ENCODE data around the gene SIK3. TPM values are rescaled to one million over a fixed set of nuclear protein-coding genes. Genes with fewer than 3 reads are reported as not detected.

SIK3 gene
- polyA plus RNA-seq, 1 of the 3 experiments (the other 2 are of a cell fraction) = 5.1 TPM

DNA sequence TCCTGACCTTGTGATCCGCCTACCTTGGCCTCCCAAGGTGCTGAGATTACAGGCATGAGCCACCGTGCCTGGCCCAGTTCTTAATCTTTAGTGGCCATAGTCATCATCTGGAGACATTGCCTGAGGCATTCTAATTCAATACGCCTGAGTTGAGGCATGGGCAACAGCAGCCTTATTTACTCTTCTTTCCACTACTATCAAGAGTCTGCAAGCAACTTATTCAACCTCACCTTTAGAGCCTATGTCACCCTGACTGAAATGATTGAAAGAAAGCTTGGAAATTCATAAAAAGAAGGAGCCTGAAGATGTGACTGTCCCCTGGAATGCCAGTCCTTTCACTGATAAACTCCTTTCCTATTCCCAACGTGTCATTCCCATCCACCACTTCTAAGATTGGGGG lies 30.1 kb upstream of the SIK3 start:
- DNase-seq = no peak
- Histone ChIP-seq H3K4me2 (no peak overlapping the region), H3K4me3 (ENCODE audit: low read depth in 2 of 2, low read length in 1 of 2) (no peak overlapping the region), H2AFZ (ENCODE audit: low read depth) (no peak overlapping the region), H3K27ac (ENCODE audit: low read depth in 2 of 2, low read length in 1 of 2) (no peak overlapping the region), H3K9ac (no peak overlapping the region), H3K27me3 (ENCODE audit: insufficient read depth) (no peaks in the 10 kb centered on the region; the same call in 1 of the 2 replicates), H3F3A (replicated peaks; ENCODE audit: insufficient read depth) (no peaks in the 10 kb centered on the region), H3K79me2 (ENCODE audit: insufficient read depth) (no peaks in the 10 kb centered on the region), H3K9me3 (no peaks in the 10 kb centered on the region), H4K20me1 (ENCODE audit: insufficient read depth) (no peaks in the 10 kb centered on the region), H3K9me2 (no peaks in the 10 kb centered on the region), H3K4me1 (ENCODE audit: control insufficient read depth in 1 of 2, insufficient read depth in 2 of 2, low read depth in 1 of 2, low read length in 1 of 2) (no peaks in the 10 kb centered on the region), H3K36me3 (replicated peaks in 1 of 2; ENCODE audit: control insufficient read depth in 1 of 2, insufficient read depth in 2 of 2, low read length in 1 of 2) (no peaks in the 10 kb centered on the region)
- ChIA-PET CTCF (interaction anchor here (0.8 to 2.5 kb wide), 5 partner anchors 22 to 337 kb away, joined by 3 to 13 read pairs (median 4); partner anchors contain the start of gene APOA5), POLR2A (no interaction called here)
- TF ChIP-seq, protein P1, sequence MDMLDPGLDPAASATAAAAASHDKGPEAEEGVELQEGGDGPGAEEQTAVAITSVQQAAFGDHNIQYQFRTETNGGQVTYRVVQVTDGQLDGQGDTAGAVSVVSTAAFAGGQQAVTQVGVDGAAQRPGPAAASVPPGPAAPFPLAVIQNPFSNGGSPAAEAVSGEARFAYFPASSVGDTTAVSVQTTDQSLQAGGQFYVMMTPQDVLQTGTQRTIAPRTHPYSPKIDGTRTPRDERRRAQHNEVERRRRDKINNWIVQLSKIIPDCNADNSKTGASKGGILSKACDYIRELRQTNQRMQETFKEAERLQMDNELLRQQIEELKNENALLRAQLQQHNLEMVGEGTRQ (IDR thresholded peaks at IDR 0.05; ENCODE audit: borderline replicate concordance, low read depth, low read length) = no peak
- TF ChIP-seq YY1 (IDR thresholded peaks at IDR 0.05; ENCODE audit: low read depth) = no peak
- no peak for TF ChIP-seq RAD21 (IDR thresholded peaks at IDR 0.05; ENCODE audit: low read length)
- TF ChIP-seq JUND (IDR thresholded peaks at IDR 0.05) = no peak
- TF ChIP-seq TAF1 (IDR thresholded peaks at IDR 0.05; ENCODE audit: borderline replicate concordance, low read depth, low read length) = no peak
- no peak for TF ChIP-seq RXRA (IDR thresholded peaks at IDR 0.05; ENCODE audit: borderline replicate concordance, low read depth)
- TF ChIP-seq CHD2 (IDR thresholded peaks at IDR 0.05; ENCODE audit: low read length, partially characterized antibody) = no peak
- 69% methylated on average over 4 of the region's 4 CpGs for WGBS (ENCODE audit: low lambda C conversion rate)

DNA sequence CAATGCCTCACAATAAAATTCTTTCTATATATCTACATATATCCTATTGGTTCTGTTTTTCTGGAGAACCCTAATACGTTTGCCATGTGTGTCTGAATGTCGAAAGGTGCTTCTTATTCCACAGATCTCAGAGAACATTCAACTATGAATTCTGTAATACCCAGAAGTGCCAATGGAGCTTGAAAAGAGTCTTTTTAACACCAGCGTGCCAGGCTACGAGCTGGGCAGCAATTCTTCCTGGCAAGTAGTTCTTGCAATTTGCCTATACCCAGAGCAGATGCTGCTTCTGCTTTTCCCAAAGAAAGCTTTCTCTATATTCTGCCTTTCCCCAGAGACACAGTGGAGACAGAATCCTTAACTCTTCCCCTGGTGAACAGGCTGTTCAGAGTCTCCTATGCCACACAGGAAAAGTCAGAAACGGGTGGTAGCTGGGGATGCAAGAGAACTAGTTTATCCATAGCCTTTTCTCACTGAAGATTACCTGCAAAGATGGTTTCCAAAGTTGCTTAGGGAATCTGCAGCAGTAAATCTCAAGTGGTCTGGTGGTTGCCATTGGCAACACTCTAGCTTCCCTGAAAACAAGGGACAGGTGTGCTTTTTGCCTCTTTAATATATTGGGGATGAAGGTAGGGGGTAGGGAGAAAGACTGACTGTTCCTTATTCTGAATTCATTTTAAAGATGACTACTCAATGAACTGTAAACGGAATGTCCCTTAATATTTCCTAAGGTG lies 29.1 kb upstream of the SIK3 start:
- ChIA-PET POLR2A (no interaction called here), CTCF (interaction anchor here (1.1 to 2.5 kb wide), 5 partner anchors 11 to 336 kb away, joined by 3 to 13 read pairs (median 3); partner anchors contain the start of gene APOA5)
- no peak for DNase-seq
- Histone ChIP-seq H3K27ac (ENCODE audit: low read depth in 2 of 2, low read length in 1 of 2) (no peak overlapping the region), H3K9me2 (no peaks in the 10 kb centered on the region), H3K4me1 (ENCODE audit: control insufficient read depth in 1 of 2, insufficient read depth in 2 of 2, low read depth in 1 of 2, low read length in 1 of 2) (no peaks in the 10 kb centered on the region), H3K27me3 (ENCODE audit: insufficient read depth) (no peaks in the 10 kb centered on the region; the same call in 1 of the 2 replicates), H3K4me2 (no peak overlapping the region), H3K36me3 (replicated peaks in 1 of 2; ENCODE audit: control insufficient read depth in 1 of 2, insufficient read depth in 2 of 2, low read length in 1 of 2) (no peaks in the 10 kb centered on the region), H4K20me1 (ENCODE audit: insufficient read depth) (no peaks in the 10 kb centered on the region), H3K4me3 (ENCODE audit: low read depth in 2 of 2, low read length in 1 of 2) (no peak overlapping the region), H3K79me2 (ENCODE audit: insufficient read depth) (no peaks in the 10 kb centered on the region), H2AFZ (ENCODE audit: low read depth) (no peak overlapping the region), H3K9ac (no peak overlapping the region), H3F3A (replicated peaks; ENCODE audit: insufficient read depth) (no peaks in the 10 kb centered on the region), H3K9me3 (no peaks in the 10 kb centered on the region)
- TF ChIP-seq EZH2phosphoT487 (IDR thresholded peaks at IDR 0.05; ENCODE audit: borderline replicate concordance, low read depth) = no peak
- TF ChIP-seq CHD2 (IDR thresholded peaks at IDR 0.05; ENCODE audit: low read length, partially characterized antibody) = no peak
- no peak for TF ChIP-seq TCF12 (IDR thresholded peaks at IDR 0.05)
- no peak for TF ChIP-seq POLR2AphosphoS5 (IDR thresholded peaks at IDR 0.05; ENCODE audit: low read depth, low read length)
- TF ChIP-seq GABPA (IDR thresholded peaks at IDR 0.05; ENCODE audit: low read depth) = no peak
- no peak for TF ChIP-seq FOXJ3 (CRISPR knock-in tag; IDR thresholded peaks at IDR 0.05)
- TF ChIP-seq, protein P2, sequence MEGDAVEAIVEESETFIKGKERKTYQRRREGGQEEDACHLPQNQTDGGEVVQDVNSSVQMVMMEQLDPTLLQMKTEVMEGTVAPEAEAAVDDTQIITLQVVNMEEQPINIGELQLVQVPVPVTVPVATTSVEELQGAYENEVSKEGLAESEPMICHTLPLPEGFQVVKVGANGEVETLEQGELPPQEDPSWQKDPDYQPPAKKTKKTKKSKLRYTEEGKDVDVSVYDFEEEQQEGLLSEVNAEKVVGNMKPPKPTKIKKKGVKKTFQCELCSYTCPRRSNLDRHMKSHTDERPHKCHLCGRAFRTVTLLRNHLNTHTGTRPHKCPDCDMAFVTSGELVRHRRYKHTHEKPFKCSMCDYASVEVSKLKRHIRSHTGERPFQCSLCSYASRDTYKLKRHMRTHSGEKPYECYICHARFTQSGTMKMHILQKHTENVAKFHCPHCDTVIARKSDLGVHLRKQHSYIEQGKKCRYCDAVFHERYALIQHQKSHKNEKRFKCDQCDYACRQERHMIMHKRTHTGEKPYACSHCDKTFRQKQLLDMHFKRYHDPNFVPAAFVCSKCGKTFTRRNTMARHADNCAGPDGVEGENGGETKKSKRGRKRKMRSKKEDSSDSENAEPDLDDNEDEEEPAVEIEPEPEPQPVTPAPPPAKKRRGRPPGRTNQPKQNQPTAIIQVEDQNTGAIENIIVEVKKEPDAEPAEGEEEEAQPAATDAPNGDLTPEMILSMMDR (IDR thresholded peaks at IDR 0.05) = no peak
- no peak for TF ChIP-seq TEAD4 (IDR thresholded peaks at IDR 0.05; ENCODE audit: borderline replicate concordance, insufficient read depth)
- no peak for TF ChIP-seq IRF3 (IDR thresholded peaks at IDR 0.05; ENCODE audit: low read depth, low read length)
- no peak for TF ChIP-seq ELF1 (IDR thresholded peaks at IDR 0.05)
- TF ChIP-seq RAD21 (IDR thresholded peaks at IDR 0.05; ENCODE audit: low read length) = no peak
- TF ChIP-seq NRF1 (IDR thresholded peaks at IDR 0.05; ENCODE audit: low read depth, low read length) = no peak
- TF ChIP-seq EP300 (IDR thresholded peaks at IDR 0.05; ENCODE audit: borderline replicate concordance in 1 of 2, low read depth in 1 of 2, low read length in 1 of 2) = no peak
- TF ChIP-seq RFX5 (IDR thresholded peaks at IDR 0.05; ENCODE audit: low read length) = no peak
- no peak for TF ChIP-seq JUND (IDR thresholded peaks at IDR 0.05)
- WGBS (ENCODE audit: low lambda C conversion rate) = 58% methylated on average over 6 of the region's 6 CpGs
